ENCODE data around the gene SFTPB.
A peak's percentile ranks its signal among the peaks of the same experiment; 100 is the strongest.

SFTPB gene

GRCh38 chr2:85702172-85702571 is 34.2 kb upstream of the SFTPB start:
- no peak for DNase-seq

- DNase-seq, result no peak
Measured at GRCh38 chr2:85699325-85699724, 31.3 kb upstream of the SFTPB start.

GRCh38 chr2:85698880-85699254 is 30.9 kb upstream of the SFTPB start:
- DNase-seq, result no peak

GRCh38 chr2:85698184-85698879 is 30.3 kb upstream of the SFTPB start:
- DNase-seq, result no peak

GRCh38 chr2:85697716-85698115 is 29.7 kb upstream of the SFTPB start:
- no peak for DNase-seq

GRCh38 chr2:85697096-85697495 is 29.1 kb upstream of the SFTPB start:
- DNase-seq, result no peak

- DNase-seq, result peak; percentile 31
Measured at GRCh38 chr2:85695691-85696668, 28.0 kb upstream of the SFTPB start.

- no peak for DNase-seq
Measured at GRCh38 chr2:85695121-85695520, 27.1 kb upstream of the SFTPB start.

GRCh38 chr2:85694052-85695025 is 26.3 kb upstream of the SFTPB start, which contains the start of gene GNLY:
Gene GNLY, plus strand, starts transcription at chr2:85694358. Its CDS starts 61 bp downstream, at chr2:85694419.
- no peak for DNase-seq

GRCh38 chr2:85692039-85692645 is 24.1 kb upstream of the SFTPB start:
- no peak for DNase-seq

- no peak for DNase-seq
Measured at GRCh38 chr2:85690932-85691331, 22.9 kb upstream of the SFTPB start.

GRCh38 chr2:85684806-85685205 is 16.8 kb upstream of the SFTPB start:
- peak; percentile 28 for DNase-seq

GRCh38 chr2:85684380-85684779 is 16.4 kb upstream of the SFTPB start:
- DNase-seq, result no peak

- DNase-seq, result no peak
Measured at GRCh38 chr2:85682378-85682777, 14.4 kb upstream of the SFTPB start.

GRCh38 chr2:85681776-85682175 is 13.8 kb upstream of the SFTPB start:
- DNase-seq, result no peak

GRCh38 chr2:85681372-85681763 is 13.4 kb upstream of the SFTPB start:
- no peak for DNase-seq

- DNase-seq, result no peak
Measured at GRCh38 chr2:85680707-85681371, 12.8 kb upstream of the SFTPB start.

- DNase-seq, result peak; percentile 85
Measured at GRCh38 chr2:85678794-85679672, 11.0 kb upstream of the SFTPB start.

GRCh38 chr2:85678377-85678776 is 10.4 kb upstream of the SFTPB start:
- peak; percentile 89 for DNase-seq

GRCh38 chr2:85675866-85676548 is 8.0 kb upstream of the SFTPB start:
- DNase-seq, result peak; percentile 36

Data from hematopoietic multipotent progenitor cell treated with erythropoietin and hydrocortisone succinate and interleukin-3 and kit ligand, for 6 days (in vitro differentiated cells).